K562 (cell line): ENCODE data around the gene SPATA21. TPM values are rescaled to one million over a fixed set of nuclear protein-coding genes. Genes with fewer than 3 reads are reported as not detected.

ENCODE experiments used
- ATAC-seq: fragments of 200-7000 bp; cut with Tn5 transposase; 3 replicates; pipeline ENCODE4 v1.9.1; 2020; ENCODE audit warnings: moderate library complexity
- BruUV-seq: library from RNA; stranded (reverse); fragments of 400-500 nt; replicated peaks from 2 replicates; lab custom pipeline; 2021; lab: Mats Ljungman, UMichigan
- CTCF ChIA-PET: fragments of 300-600 bp; formaldehyde crosslinking; extraction: SDS; loops from one replicate; lab custom pipeline; 2021; ENCODE audit warnings: low intra/inter-chr PET ratio; lab: Yijun Ruan, JAX
- POLR2A ChIA-PET: fragments of 300-600, 350-650 bp; sonication (Branson Sonifier 250); formaldehyde crosslinking; extraction: SDS; loops from one replicate; lab custom pipeline; 2021; ENCODE audit warnings: antibody characterized with exemption, inconsistent platforms; lab: Yijun Ruan, JAX
- DNase-seq, 4 experiments: peaks; one replicate each; pipeline versions ENCODE4 v3.0.0 to v3.0.0-alpha.2; 2011 to 2018; ENCODE audit warnings: low spot score in 3 of 4, mixed read lengths in 3 of 4; ENCODE audit errors: extremely low read depth in 1 of 4
- FAIRE-seq: peaks from 2 replicates; lab custom pipeline; 2011; peaks lifted over from hg19 to GRCh38; lab: Jason Lieb, UNC
- H2AFZ ChIP-seq: 2 replicates; pipeline ENCODE4 v1.6.0; 2011; ENCODE audit warnings: low read depth, low read length, control low read depth, inconsistent platforms
- H3K27ac ChIP-seq: fragments of 200-600 bp; 3 replicates; pipeline ENCODE4 v1.8.0; 2011; ENCODE audit warnings: low read depth, mild to moderate bottlenecking, control low read depth, inconsistent platforms, low read length, moderate library complexity, mixed read lengths; ENCODE audit errors: extremely low read depth
- H3K27me3 ChIP-seq, 2 experiments: fragments of 300-600 bp in 1 of 2; 2 replicates in 1 of 2; 3 replicates in 1 of 2; pipeline versions ENCODE4 v1.6.0 to v1.8.0; 2011; ENCODE audit warnings: inconsistent platforms in 2 of 2, low read length in 2 of 2, mild to moderate bottlenecking in 1 of 2, mixed read lengths in 1 of 2, moderate library complexity in 1 of 2; ENCODE audit not compliant: control insufficient read depth in 2 of 2, insufficient read depth in 2 of 2
- H3K36me3 ChIP-seq: fragments of 300-600 bp; 3 replicates; pipeline ENCODE4 v1.8.0; 2011; ENCODE audit warnings: mild to moderate bottlenecking, low read length, inconsistent platforms; ENCODE audit not compliant: control insufficient read depth, insufficient read depth
- H3K4me1 ChIP-seq, 2 experiments: fragments of 200-600 bp in 1 of 2; replicated peaks in 1 of 2; 2 replicates in 1 of 2; 3 replicates in 1 of 2; pipeline versions ENCODE4 v1.5.1 to v1.8.0; 2011; ENCODE audit warnings: inconsistent platforms in 2 of 2, low read length in 2 of 2, mild to moderate bottlenecking in 1 of 2, mixed read lengths in 1 of 2, moderate library complexity in 1 of 2; ENCODE audit not compliant: control insufficient read depth in 2 of 2, insufficient read depth in 2 of 2
- H3K4me2 ChIP-seq: 2 replicates; pipeline ENCODE4 v1.6.1; 2011; ENCODE audit warnings: low read length, control low read depth, inconsistent platforms, mixed read lengths; ENCODE audit not compliant: insufficient read depth
- H3K4me3 ChIP-seq: fragments of 200-600 bp; sonication (generic), shearing (Covaris generic); 2 replicates; pipeline ENCODE4 v1.5.1; 2016; ENCODE audit warnings: control low read depth, inconsistent platforms
- H3K79me2 ChIP-seq: fragments of 200-600 bp; 3 replicates; pipeline ENCODE4 v1.8.0; 2011; ENCODE audit warnings: low read length, inconsistent platforms; ENCODE audit not compliant: control insufficient read depth, insufficient read depth
- H3K9ac ChIP-seq, 2 experiments: 2 replicates each; pipeline versions ENCODE4 v1.6.0 to v1.6.1; 2011; ENCODE audit warnings: low read depth in 2 of 2, low read length in 2 of 2, control low read depth in 1 of 2, inconsistent platforms in 1 of 2, mild to moderate bottlenecking in 1 of 2, mixed read lengths in 1 of 2; ENCODE audit not compliant: insufficient read depth in 1 of 2
- H3K9me1 ChIP-seq: one replicate; pipeline ENCODE4 v1.6.0; 2011; ENCODE audit warnings: inconsistent platforms, mild to moderate bottlenecking, low read length, moderate library complexity; ENCODE audit not compliant: control insufficient read depth, insufficient read depth
- H3K9me3 ChIP-seq: replicated peaks from 2 replicates; pipeline ENCODE4 v1.5.1; 2011; ENCODE audit warnings: low read depth, low read length, inconsistent platforms; ENCODE audit not compliant: control insufficient read depth, insufficient read depth
- H4K20me1 ChIP-seq: replicated peaks from 2 replicates; pipeline ENCODE4 v1.6.1; 2011; ENCODE audit warnings: low read length, inconsistent platforms, mixed read lengths; ENCODE audit not compliant: control insufficient read depth, insufficient read depth
- C11orf30 ChIP-seq: fragments of 450-650 bp; IDR thresholded peaks from 2 replicates; pipeline ENCODE4 v1.6.1; 2016; ENCODE audit warnings: low read depth, mild to moderate bottlenecking
- DACH1 ChIP-seq: fragments of 450-650 bp; IDR thresholded peaks from 2 replicates; pipeline ENCODE4 v1.6.1; 2018; ENCODE audit not compliant: partially characterized antibody
- DPF2 ChIP-seq: fragments of 450-650 bp; IDR thresholded peaks from 2 replicates; pipeline ENCODE4 v1.6.1; 2016
- MAFG ChIP-seq: fragments of 450-650 bp; conservative IDR thresholded peaks from 2 replicates; pipeline ENCODE4 v1.6.1; 2016; ENCODE audit warnings: missing genetic modification characterization, missing compliant biosample characterization
- MEF2A ChIP-seq: IDR thresholded peaks from 2 replicates; pipeline ENCODE4 v1.6.1; 2011; ENCODE audit warnings: low read depth, mild to moderate bottlenecking, low read length, moderate library complexity; ENCODE audit not compliant: control insufficient read depth
- MEF2D ChIP-seq: conservative IDR thresholded peaks from 2 replicates; pipeline ENCODE4 v1.6.1; 2016; ENCODE audit warnings: low read depth, missing genetic modification characterization, missing compliant biosample characterization
- NFE2 ChIP-seq: IDR thresholded peaks from 2 replicates; pipeline ENCODE4 v1.6.1; 2014; ENCODE audit warnings: antibody characterized with exemption, low read depth
- NFIC ChIP-seq: fragments of 450-650 bp; IDR thresholded peaks from 2 replicates; pipeline ENCODE4 v1.6.1; 2017; ENCODE audit warnings: mild to moderate bottlenecking, inconsistent platforms
- NFXL1 ChIP-seq: fragments of 450-650 bp; formaldehyde crosslinking; IDR thresholded peaks from 2 replicates; pipeline ENCODE4 v1.4.0; 2021; ENCODE audit warnings: mild to moderate bottlenecking
- NR2C1 ChIP-seq, 2 experiments: fragments of 450-650 bp; IDR thresholded peaks; 2 replicates each; pipeline ENCODE4 v1.6.1; 2017; ENCODE audit warnings: mild to moderate bottlenecking in 2 of 2, antibody characterized with exemption in 1 of 2, inconsistent platforms in 1 of 2, missing compliant biosample characterization in 1 of 2, missing genetic modification characterization in 1 of 2
- SUPT5H ChIP-seq: fragments of 450-650 bp; IDR thresholded peaks from 2 replicates; pipeline ENCODE4 v1.6.1; 2016
- ZNF316 ChIP-seq: fragments of 450-650 bp; IDR thresholded peaks from 2 replicates; pipeline ENCODE4 v1.6.1; 2016
- WGBS: fragments of 100-300 bp; shearing (Covaris generic); methylation state at CpG from one replicate; pipeline ENCODE4 v1.1.6; 2016; ENCODE audit warnings: low coverage, mixed read lengths; ENCODE audit not compliant: insufficient coverage; ENCODE audit errors: missing lambda C conversion rate; 5-methylcytosine and 5-hydroxymethylcytosine counted together
- in situ Hi-C: fragments of 300-500 bp; cut with MboI; formaldehyde crosslinking; loops from 4 replicates; pipeline ENCODE4 v1.15.0; 2018; ENCODE audit warnings: inconsistent platforms, mixed read lengths
- intact Hi-C: fragments of 100-400 bp; cut with micrococcal nuclease; formaldehyde crosslinking; loops from 2 replicates; pipeline ENCODE4 v1.14.2; 2022
- polyA plus RNA-seq, 8 experiments: library from polyadenylated mRNA; depleted of rRNA in 4 of 8; stranded (reverse) in 5 of 8; unstranded in 3 of 8; fragments of >200 nt; fragmentation: Nextera tagmentation in 2 of 8; fragmentation: Illumina TruSeq in 1 of 8; extraction: Ambion mirVana in 2 of 8; extraction: Trizol in 1 of 8; gene quantifications; 2 replicates each; pipeline versions ENCODE4 v1.2.1 to v1.2.3, GENCODE V29; 2011 to 2014; ENCODE audit warnings: inconsistent platforms in 1 of 8, missing spikeins in 1 of 8
- total RNA-seq, 7 experiments: library from RNA; depleted of rRNA in 6 of 7; stranded (reverse); fragments of >200 nt in 6 of 7; fragmentation: Illumina TruSeq in 2 of 7; extraction: Trizol in 2 of 7; gene quantifications; 2 replicates each; pipeline versions ENCODE4 v1.2.1 to v1.2.3, GENCODE V29; 2011 to 2021; ENCODE audit warnings: low replicate concordance in 1 of 7
- TF ChIP-seq, protein P1 (sequence below), 2 experiments: IDR thresholded peaks in 1 of 2; conservative IDR thresholded peaks in 1 of 2; 2 replicates each; pipeline ENCODE4 v1.6.1; 2016; ENCODE audit warnings: low read depth in 2 of 2, mild to moderate bottlenecking in 1 of 2, missing compliant biosample characterization in 1 of 2, missing genetic modification characterization in 1 of 2, moderate library complexity in 1 of 2

The SPATA21 gene
- total and polyA plus RNA-seq, 9 of the 15 experiments (the other 6 are each of a cell fraction or from before 2014, with no cell fraction given): 0.10 to 0.36 (median 0.13) TPM; not detected in 3

DNA sequence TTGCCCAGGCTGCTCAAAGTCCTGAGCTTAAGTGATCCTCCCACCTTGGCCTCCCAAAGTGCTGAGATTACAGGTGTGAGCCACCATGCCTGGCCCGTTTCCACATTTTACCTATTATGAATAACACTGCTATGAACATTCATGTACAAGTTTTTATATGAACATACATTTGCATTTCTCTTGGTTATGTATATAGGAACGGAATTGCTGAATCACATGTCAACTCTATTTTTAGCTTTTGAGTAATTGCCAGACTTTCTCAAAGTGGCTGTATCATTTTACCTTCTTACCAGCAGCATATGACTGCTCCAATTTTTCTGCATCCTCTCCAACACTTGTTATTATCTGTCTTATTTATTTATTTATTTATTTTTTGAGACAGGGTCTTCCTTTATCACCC is 2.7 kb downstream of the SPATA21 start:
- in situ Hi-C loops: loop anchor here (25.0 kb wide), 1 partner anchor 428 kb away; no protein-coding TSS in a partner anchor
- H3K9me3 ChIP-seq: no peaks in the 10 kb centered on the region
- no peaks in the 10 kb centered on the region for H3K36me3 ChIP-seq
- CTCF ChIA-PET: no interaction called here
- no peak for ATAC-seq
- DNase-seq: no peak
- H3K9ac ChIP-seq: no peak overlapping the region
- no peak overlapping the region for H3K4me3 ChIP-seq
- no peak overlapping the region for H2AFZ ChIP-seq
- POLR2A ChIA-PET: interaction anchor here (1.1 kb wide), 1 partner anchor 11 kb away, joined by 4 read pairs; no protein-coding TSS in a partner anchor
- peaks cover 9 to 14% of the 10 kb centered on the region in 2 experiments; a peak in 4 of 5 replicates for H3K4me1 ChIP-seq
- no peaks in the 10 kb centered on the region for H3K27me3 ChIP-seq
- no peaks in the 10 kb centered on the region for H3K9me1 ChIP-seq
- H3K4me2 ChIP-seq: no peak overlapping the region
- 54% methylated on average over 2 of the region's 2 CpGs for WGBS
- no peaks in the 10 kb centered on the region for H4K20me1 ChIP-seq
- no peaks in the 10 kb centered on the region for H3K79me2 ChIP-seq
- intact Hi-C loops: no loop called here
- TF ChIP-seq SUPT5H (no peak), MAFG (peak; percentile 36; the same call in 1 of the 2 replicates), NFXL1 (CRISPR knock-in tag) (no peak), C11orf30 (peak; percentile 46; the same call in 1 of the 2 replicates), MEF2D (tag) (peak; percentile 89), NFIC (0 out of 2 replicates have a peak, but pooled peaks have one; percentile 22), MEF2A (peak; percentile 89), DACH1 (no peak), NR2C1 (IDR thresholded peaks at IDR 0.05) (no peak), NR2C1 (tag; IDR thresholded peaks at IDR 0.05) (no peak), DPF2 (no peak), NFE2 (peak; percentile 58; the same call in 1 of the 2 replicates), ZNF316 (peak; percentile 51; the same call in 1 of the 2 replicates)
- TF ChIP-seq, protein P1, sequence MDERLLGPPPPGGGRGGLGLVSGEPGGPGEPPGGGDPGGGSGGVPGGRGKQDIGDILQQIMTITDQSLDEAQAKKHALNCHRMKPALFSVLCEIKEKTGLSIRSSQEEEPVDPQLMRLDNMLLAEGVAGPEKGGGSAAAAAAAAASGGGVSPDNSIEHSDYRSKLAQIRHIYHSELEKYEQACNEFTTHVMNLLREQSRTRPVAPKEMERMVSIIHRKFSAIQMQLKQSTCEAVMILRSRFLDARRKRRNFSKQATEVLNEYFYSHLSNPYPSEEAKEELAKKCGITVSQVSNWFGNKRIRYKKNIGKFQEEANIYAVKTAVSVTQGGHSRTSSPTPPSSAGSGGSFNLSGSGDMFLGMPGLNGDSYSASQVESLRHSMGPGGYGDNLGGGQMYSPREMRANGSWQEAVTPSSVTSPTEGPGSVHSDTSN (CRISPR knock-in tag; IDR thresholded peaks at IDR 0.05; ENCODE audit: low read depth): no peak
- TF ChIP-seq, protein P1 (tag; conservative IDR thresholded peaks at IDR 0.05; ENCODE audit: low read depth): 0 out of 2 replicates have a peak, but pooled peaks have one; percentile 14
- FAIRE-seq: no peak
- no TSS peak for BruUV-seq
- H3K27ac ChIP-seq: no peak overlapping the region
